ENCODE data around the gene ITPR2.

Gene ITPR2

DNA sequence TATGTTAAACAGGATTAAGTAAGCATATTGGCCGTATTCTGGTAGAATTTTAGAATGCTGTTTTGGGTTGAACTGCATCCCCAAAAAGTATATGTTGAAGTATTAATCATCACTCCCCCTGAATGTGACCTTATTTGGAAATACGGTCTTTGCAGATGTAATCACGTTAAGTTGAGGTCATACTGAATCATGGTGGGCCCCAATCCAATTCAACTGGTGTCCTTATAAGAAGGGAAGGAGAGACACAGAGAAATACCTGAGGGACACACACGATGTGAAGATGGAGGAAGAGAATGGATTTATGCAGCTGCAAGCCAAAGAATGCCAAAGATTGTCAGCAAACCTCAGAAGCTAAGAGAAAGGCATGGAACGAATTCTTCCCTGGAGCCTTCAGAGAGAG is 268.6 kb downstream of the ITPR2 start:
- no peaks in the 10 kb centered on the region for H3K9me3 Mint-ChIP-seq
- peaks cover 8% of the 10 kb centered on the region for H3K4me1 Mint-ChIP-seq
- no peaks in the 10 kb centered on the region for H3K36me3 Mint-ChIP-seq (ENCODE audit: low read depth)
- no peak overlapping the region for H3K4me3 Mint-ChIP-seq
- no peak for TF ChIP-seq CTCF (IDR thresholded peaks at IDR 0.05; ENCODE audit: unreplicated experiment in 3 of 3)
- no peak overlapping the region for H3K27ac Mint-ChIP-seq
- H3K27me3 Mint-ChIP-seq (ENCODE audit: low read depth), result no peaks in the 10 kb centered on the region

DNA sequence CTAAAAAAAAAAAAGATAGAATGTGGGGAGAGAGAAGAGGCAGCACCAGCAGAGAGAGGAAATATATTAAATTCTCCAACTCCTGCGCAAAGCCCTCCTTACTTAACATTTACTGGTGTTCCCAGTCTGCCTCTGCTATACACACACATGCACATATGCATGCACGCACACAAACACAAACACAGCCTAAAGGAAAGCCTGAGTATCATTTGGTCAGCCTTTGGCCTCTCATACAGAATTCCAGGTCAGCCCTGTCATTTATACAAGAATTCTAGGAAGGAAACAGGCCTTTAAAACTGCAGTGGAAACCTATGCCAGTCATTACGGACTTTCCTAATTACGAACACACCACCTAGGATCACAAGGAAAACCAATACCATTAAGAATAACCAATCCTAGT is 269.4 kb downstream of the ITPR2 start:
- TF ChIP-seq CTCF (IDR thresholded peaks at IDR 0.05; ENCODE audit: unreplicated experiment in 3 of 3), result no peak
- no peak overlapping the region for H3K4me3 Mint-ChIP-seq
- H3K36me3 Mint-ChIP-seq (ENCODE audit: low read depth), result no peaks in the 10 kb centered on the region
- H3K27me3 Mint-ChIP-seq (ENCODE audit: low read depth), result no peaks in the 10 kb centered on the region
- no peak overlapping the region for H3K27ac Mint-ChIP-seq
- H3K9me3 Mint-ChIP-seq, result no peaks in the 10 kb centered on the region
- H3K4me1 Mint-ChIP-seq, result peaks cover 8% of the 10 kb centered on the region

DNA sequence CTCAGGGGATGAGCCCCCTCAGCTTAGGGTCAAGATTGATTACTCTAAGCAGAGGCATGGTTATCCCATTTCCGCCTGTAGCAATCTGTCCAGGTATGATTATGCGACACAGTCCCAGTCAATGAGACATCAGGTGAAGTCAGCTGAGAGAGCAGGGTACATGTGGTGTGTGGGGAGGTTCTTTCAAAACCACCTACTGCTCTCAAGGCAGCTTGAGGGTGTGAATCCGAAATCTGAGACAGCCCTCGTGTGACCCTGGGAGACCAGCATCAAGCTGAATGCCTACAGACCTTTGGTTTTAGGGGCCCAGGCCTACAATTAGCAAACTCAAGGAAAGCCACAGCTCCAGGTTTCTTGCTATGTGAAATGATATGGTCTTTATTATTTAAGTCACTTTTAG is 275.7 kb downstream of the ITPR2 start:
- Mint-ChIP-seq H3K27me3 (ENCODE audit: low read depth) (no peaks in the 10 kb centered on the region), H3K9me3 (no peaks in the 10 kb centered on the region), H3K4me1 (no peaks in the 10 kb centered on the region), H3K36me3 (ENCODE audit: low read depth) (peaks cover 6% of the 10 kb centered on the region), H3K4me3 (no peak overlapping the region), H3K27ac (no peak overlapping the region)
- TF ChIP-seq CTCF (IDR thresholded peaks at IDR 0.05; ENCODE audit: unreplicated experiment in 3 of 3), result no peak

DNA sequence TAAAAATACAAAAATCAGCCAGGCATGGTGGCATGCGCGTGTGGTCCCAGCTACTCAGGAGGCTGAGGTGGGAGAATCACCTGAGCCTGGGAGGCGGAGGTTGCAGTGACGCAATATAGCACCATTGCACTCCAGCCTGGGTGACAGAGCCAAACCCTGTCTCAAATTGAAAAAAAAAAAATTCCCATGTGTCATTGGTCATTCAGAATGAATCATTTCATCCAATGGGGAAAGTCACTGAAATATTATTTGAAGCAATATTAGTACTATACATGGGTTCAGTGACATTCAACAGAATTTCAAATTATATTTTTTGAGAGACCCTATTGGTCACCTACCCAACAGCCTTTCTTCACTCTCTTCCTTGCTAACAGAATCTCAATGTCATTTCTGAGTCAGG is 276.1 kb downstream of the ITPR2 start:
- Mint-ChIP-seq H3K9me3 (no peaks in the 10 kb centered on the region), H3K4me3 (no peak overlapping the region), H3K36me3 (ENCODE audit: low read depth) (peaks cover 6% of the 10 kb centered on the region), H3K27ac (no peak overlapping the region), H3K27me3 (ENCODE audit: low read depth) (no peaks in the 10 kb centered on the region), H3K4me1 (no peaks in the 10 kb centered on the region)
- no peak for TF ChIP-seq CTCF (IDR thresholded peaks at IDR 0.05; ENCODE audit: unreplicated experiment in 3 of 3)

- TF ChIP-seq CTCF (IDR thresholded peaks at IDR 0.05; ENCODE audit: unreplicated experiment in 3 of 3), result no peak
- Mint-ChIP-seq H3K27me3 (ENCODE audit: low read depth) (no peaks in the 10 kb centered on the region), H3K4me3 (no peak overlapping the region), H3K4me1 (no peaks in the 10 kb centered on the region), H3K9me3 (no peaks in the 10 kb centered on the region), H3K27ac (no peak overlapping the region), H3K36me3 (ENCODE audit: low read depth) (peaks cover 6% of the 10 kb centered on the region)
Measured at GRCh38 chr12:26555139-26555538, 277.9 kb downstream of the ITPR2 start.

GRCh38 chr12:26554332-26554731 is 278.7 kb downstream of the ITPR2 start:
- Mint-ChIP-seq H3K4me3 (no peak overlapping the region), H3K27ac (no peak overlapping the region), H3K36me3 (ENCODE audit: low read depth) (peaks cover 6% of the 10 kb centered on the region), H3K9me3 (no peaks in the 10 kb centered on the region), H3K27me3 (ENCODE audit: low read depth) (no peaks in the 10 kb centered on the region), H3K4me1 (no peaks in the 10 kb centered on the region)
- no peak for TF ChIP-seq CTCF (IDR thresholded peaks at IDR 0.05; ENCODE audit: unreplicated experiment in 3 of 3)

Measured in nephron (organoid).